Fibroblast of mammary gland (primary cell): ENCODE measurements around the gene PDE1A.

Source experiments
- DNase-seq: peaks from one replicate; pipeline ENCODE4 v3.0.0-alpha.2; 2010; ENCODE audit warnings: low read depth
- H3K4me3 ChIP-seq: 2 replicates; pipeline ENCODE4 v1.5.1; 2011; ENCODE audit warnings: low read depth, mild to moderate bottlenecking, low read length, moderate library complexity; ENCODE audit not compliant: control insufficient read depth
- TF ChIP-seq, protein P1 (sequence below): conservative IDR thresholded peaks from 2 replicates; pipeline ENCODE4 v1.5.1; 2011; ENCODE audit warnings: low read depth, low read length, inconsistent platforms; ENCODE audit not compliant: control insufficient read depth, insufficient read depth

PDE1A gene

DNA sequence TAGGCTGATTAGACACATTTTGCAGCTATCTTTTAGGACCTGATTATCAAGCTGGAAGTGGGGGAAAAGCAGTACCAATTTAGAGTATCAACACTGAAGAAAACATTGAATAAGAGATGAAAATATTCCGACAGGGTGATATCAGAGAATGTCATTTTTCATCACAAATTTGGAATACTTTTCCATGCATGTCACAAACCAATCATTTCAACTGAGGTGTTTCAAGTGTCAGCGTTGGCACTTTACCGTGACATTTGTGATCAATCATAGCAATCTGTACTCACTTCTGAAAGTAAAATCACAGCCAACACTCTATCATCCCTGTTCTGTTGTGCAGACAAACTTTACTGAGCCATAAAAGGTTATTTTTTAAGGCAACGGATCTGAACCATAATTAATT is 75.4 kb downstream of the PDE1A start:
- TF ChIP-seq, protein P1, sequence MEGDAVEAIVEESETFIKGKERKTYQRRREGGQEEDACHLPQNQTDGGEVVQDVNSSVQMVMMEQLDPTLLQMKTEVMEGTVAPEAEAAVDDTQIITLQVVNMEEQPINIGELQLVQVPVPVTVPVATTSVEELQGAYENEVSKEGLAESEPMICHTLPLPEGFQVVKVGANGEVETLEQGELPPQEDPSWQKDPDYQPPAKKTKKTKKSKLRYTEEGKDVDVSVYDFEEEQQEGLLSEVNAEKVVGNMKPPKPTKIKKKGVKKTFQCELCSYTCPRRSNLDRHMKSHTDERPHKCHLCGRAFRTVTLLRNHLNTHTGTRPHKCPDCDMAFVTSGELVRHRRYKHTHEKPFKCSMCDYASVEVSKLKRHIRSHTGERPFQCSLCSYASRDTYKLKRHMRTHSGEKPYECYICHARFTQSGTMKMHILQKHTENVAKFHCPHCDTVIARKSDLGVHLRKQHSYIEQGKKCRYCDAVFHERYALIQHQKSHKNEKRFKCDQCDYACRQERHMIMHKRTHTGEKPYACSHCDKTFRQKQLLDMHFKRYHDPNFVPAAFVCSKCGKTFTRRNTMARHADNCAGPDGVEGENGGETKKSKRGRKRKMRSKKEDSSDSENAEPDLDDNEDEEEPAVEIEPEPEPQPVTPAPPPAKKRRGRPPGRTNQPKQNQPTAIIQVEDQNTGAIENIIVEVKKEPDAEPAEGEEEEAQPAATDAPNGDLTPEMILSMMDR: no peak
- no peak overlapping the region for H3K4me3 ChIP-seq
- DNase-seq: no peak

DNA sequence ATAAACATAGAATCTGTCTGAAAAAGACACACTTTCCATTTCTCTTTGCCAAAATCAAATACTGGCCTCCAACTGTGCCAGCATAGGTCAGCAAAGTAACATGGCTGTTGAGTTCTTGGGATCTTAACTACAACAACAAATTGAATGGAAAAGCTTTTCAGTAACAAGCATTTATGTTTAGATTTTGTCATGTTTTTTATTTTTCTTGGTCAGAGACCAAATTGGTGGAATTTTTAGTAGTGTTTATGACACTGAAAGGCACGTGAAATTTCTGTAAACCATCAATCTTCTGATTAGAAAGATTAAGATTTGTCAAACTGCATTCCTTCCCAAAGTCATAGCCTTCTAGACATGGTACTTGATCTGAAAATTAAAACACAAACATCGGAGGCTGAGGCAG is 77.6 kb downstream of the PDE1A start:
- no peak overlapping the region for H3K4me3 ChIP-seq
- no peak for DNase-seq
- TF ChIP-seq, protein P1: no peak

DNA sequence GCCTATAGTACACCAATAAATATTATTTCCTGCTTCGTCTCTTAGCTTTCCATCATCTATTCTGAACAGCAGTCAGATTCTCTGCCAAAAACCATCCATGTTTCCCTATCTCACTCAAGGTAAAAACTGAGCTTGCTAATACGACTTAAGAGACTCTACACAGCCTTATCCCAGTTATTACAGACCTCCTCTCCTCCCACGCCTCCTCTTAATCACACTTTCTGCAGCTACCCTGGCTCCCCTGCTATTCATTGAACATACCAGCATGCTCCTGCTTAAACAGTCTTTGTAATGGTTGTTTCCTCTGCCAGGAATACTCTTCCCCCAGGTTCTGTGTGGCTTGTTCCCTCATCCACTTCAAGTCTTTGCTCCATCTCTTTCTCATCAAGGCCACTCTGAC is 81.5 kb downstream of the PDE1A start:
- no peak overlapping the region for H3K4me3 ChIP-seq
- DNase-seq: no peak
- TF ChIP-seq, protein P1: no peak

DNA sequence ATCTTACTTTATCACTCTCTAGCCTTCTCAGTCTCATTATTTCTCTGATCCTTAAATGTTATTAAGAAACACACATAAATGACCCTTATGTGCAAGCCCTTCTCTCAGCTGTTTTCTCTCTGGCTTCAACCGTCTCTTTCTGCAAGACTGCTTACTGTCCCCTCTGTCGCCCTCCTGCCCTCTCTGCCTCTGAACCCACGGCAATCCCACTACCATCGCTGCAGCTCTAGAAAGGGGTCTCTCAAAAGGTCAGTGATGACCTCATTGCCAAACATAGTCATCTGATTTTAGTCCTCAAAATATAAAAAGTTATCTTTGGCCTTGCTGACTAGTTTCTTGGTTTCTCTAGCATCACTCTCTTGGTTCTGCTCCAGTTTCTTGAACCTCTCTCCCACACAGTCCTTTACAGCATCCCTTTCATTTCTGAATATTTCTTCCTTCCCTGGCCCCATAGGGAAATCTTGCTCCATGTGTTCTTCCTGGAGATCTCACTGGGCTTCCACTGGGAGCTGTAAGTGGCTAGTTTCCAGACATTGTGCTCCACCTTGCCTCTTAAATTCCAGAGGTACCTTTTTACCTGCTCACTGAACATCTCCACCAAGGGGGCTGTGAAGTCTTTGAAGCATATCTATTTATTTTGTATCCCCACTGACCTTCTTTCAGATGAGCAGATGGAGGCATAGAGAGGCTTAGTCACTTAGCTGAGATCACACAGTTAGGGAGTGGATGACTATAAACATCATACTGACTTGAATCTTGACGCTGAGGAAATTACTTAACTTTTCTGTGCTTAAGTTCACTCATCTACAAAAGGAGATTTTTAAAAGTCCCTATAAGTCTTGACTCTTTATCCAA is 96.2 kb downstream of the PDE1A start:
- DNase-seq: peak; percentile 90
- TF ChIP-seq, protein P1: no peak
- no peak overlapping the region for H3K4me3 ChIP-seq

DNA sequence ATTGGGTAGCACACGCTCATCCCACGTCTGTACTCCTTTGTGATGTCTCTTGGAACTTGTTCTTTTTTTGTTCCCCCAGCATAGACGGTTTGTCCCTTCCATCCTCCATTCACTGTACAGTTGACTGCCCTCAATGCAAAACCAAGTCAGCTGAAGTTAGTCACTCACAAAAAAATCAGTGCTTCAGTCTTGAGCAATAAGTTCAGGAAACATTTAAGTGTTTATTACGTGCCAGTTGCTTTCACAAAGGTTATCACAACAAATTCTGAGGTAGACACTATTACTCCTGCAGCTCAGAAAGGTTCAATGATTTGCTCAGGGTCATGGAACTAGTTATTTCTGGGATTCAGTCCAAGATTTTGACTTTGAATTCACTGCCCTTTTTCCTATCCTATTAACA is 102.2 kb downstream of the PDE1A start:
- DNase-seq: peak; percentile 79
- no peak overlapping the region for H3K4me3 ChIP-seq
- TF ChIP-seq, protein P1: no peak

DNA sequence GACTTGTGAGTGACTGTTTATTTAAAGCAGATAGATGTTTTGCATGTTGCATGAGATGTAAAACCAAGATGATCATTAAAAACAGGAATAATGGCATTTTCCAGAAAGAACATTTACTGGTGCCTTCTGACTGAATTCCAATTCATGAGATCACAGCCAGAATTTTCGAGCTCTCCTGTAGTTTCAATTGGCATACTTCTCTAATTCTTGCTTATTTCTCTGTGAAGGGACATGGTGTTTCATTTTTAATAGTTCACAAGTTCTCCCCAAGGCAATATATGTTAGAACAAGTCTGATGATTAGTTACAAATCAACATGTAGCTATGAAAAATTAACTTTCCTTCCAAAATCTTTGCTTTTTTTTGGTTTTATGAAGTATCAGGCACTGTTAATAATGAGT is 105.7 kb downstream of the PDE1A start:
- DNase-seq: no peak
- H3K4me3 ChIP-seq: no peak overlapping the region
- TF ChIP-seq, protein P1: no peak
